K562 (cell line): ENCODE measurements around the gene MECP2. TPM values are rescaled to one million over a fixed set of nuclear protein-coding genes. Genes with fewer than 3 reads are reported as not detected.

Experiments
- CXXC5 ChIP-seq: fragments of 250-450 bp; sonication (Bioruptor Pico); IDR thresholded peaks from 2 replicates; pipeline ENCODE4 v1.8.0; 2022; ENCODE audit warnings: inconsistent platforms, mild to moderate bottlenecking, moderate library complexity
- FOXK1 ChIP-seq: sonication (generic); formaldehyde crosslinking; IDR thresholded peaks from 2 replicates; pipeline ENCODE4 v1.8.0; 2022; ENCODE audit warnings: missing genetic modification reagents, mild to moderate bottlenecking, borderline replicate concordance
- NONO ChIP-seq, 2 experiments: fragments of 200-400 bp in 1 of 2; fragments of 450-650 bp in 1 of 2; formaldehyde crosslinking in 1 of 2; IDR thresholded peaks; 2 replicates each; pipeline ENCODE4 v1.6.1; 2017; ENCODE audit warnings: low read depth in 2 of 2, mild to moderate bottlenecking in 2 of 2, moderate library complexity in 2 of 2, low read length in 1 of 2
- NR2C2 ChIP-seq, 2 experiments: fragments of 200-800 bp in 1 of 2; sonication (Bioruptor generic) in 1 of 2; sonication (generic) in 1 of 2; formaldehyde crosslinking in 1 of 2; IDR thresholded peaks; 2 replicates each; pipeline versions ENCODE4 v1.6.1 to v1.8.0; 2016 to 2022; ENCODE audit warnings: mild to moderate bottlenecking in 1 of 2, missing compliant biosample characterization in 1 of 2, missing genetic modification characterization in 1 of 2, missing genetic modification reagents in 1 of 2
- RBBP5 ChIP-seq: fragments of 200-600 bp; sonication (generic); IDR thresholded peaks from 2 replicates; pipeline ENCODE4 v1.6.1; 2012; ENCODE audit warnings: borderline replicate concordance, mild to moderate bottlenecking, low read length, control low read depth, inconsistent platforms; ENCODE audit not compliant: insufficient read depth, poor library complexity, severe bottlenecking
- REST ChIP-seq, 2 experiments: fragments of 450-650 bp; formaldehyde crosslinking in 1 of 2; IDR thresholded peaks; 2 replicates each; pipeline versions ENCODE4 v1.4.0 to v1.6.1; 2014 to 2020; ENCODE audit warnings: mild to moderate bottlenecking in 2 of 2, borderline replicate concordance in 1 of 2, low read depth in 1 of 2
- SIN3A ChIP-seq, 2 experiments: fragments of 150-350 bp in 1 of 2; IDR thresholded peaks; 2 replicates each; pipeline ENCODE4 v1.6.1; 2011 to 2016; ENCODE audit warnings: borderline replicate concordance in 2 of 2, low read depth in 2 of 2, low read length in 2 of 2, mild to moderate bottlenecking in 2 of 2, moderate library complexity in 2 of 2; ENCODE audit not compliant: control insufficient read depth in 1 of 2
- SRF ChIP-seq, 2 experiments: fragments of 250-450, 450-650 bp in 1 of 2; sonication (Bioruptor Pico) in 1 of 2; sonication (generic) in 1 of 2; formaldehyde crosslinking; IDR thresholded peaks; 2 replicates each; pipeline versions ENCODE4 v1.5.0 to v1.5.1; 2020 to 2022; ENCODE audit warnings: mild to moderate bottlenecking in 1 of 2, missing genetic modification reagents in 1 of 2
- polyA plus RNA-seq, 8 experiments: library from polyadenylated mRNA; depleted of rRNA in 4 of 8; stranded (reverse) in 5 of 8; unstranded in 3 of 8; fragments of >200 nt; fragmentation: Nextera tagmentation in 2 of 8; fragmentation: Illumina TruSeq in 1 of 8; extraction: Ambion mirVana in 2 of 8; extraction: Trizol in 1 of 8; gene quantifications; 2 replicates each; pipeline versions ENCODE4 v1.2.1 to v1.2.3, GENCODE V29; 2011 to 2014; ENCODE audit warnings: inconsistent platforms in 1 of 8, missing spikeins in 1 of 8
- total RNA-seq, 7 experiments: library from RNA; depleted of rRNA in 6 of 7; stranded (reverse); fragments of >200 nt in 6 of 7; fragmentation: Illumina TruSeq in 2 of 7; extraction: Trizol in 2 of 7; gene quantifications; 2 replicates each; pipeline versions ENCODE4 v1.2.1 to v1.2.3, GENCODE V29; 2011 to 2021; ENCODE audit warnings: low replicate concordance in 1 of 7

Gene MECP2
- total and polyA plus RNA-seq, 9 of the 15 experiments (the other 6 are each of a cell fraction or from before 2014, with no cell fraction given), result 2.1 to 50.9 (median 30.5) TPM

DNA sequence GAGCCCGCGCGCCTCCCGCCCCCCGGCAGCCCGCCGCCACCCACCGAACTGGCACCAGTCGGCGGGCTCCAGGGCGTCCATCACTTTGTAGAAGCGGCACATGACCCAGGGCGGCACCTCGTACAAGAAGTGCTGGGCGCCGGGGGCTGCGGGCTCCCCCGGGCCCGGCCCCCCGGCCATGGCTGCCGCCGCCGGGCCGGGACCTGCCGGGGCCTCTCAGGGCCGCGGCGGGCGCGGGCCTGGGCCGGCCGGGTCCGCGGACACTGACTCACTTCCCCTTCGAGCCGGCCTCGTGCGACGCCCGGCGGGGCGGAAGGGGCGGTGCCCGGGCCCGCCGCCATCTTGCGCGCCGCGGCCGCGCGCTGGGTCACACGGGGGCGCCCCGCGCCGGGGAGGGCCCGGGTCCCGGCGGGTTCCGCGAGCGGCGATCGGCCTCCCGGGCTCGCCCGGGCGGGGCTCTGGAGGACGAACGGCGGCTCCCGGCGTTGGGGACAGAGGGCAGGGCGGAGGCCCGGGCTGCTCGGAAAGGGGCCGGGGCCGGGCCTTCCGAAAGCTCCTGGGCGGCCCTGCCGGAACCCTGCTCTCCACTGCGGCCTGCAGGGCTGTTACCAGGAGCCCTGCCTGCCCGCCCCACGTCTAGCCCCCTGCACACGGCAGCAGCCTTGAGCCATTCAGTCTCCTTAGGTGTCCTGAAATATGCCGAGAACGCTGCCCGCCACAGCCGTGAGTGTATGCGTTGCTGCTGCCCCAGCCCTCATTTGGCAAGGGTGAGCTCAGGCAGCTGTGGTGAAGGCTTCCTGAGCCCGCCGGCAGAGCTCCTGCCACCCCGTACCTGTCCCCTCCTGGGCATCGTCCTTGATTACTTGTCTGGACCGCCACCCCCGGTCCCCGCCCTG lies 77.6 kb downstream of the MECP2 start, which contains the start of gene IRAK1 (continued):
- no peak for TF ChIP-seq REST (IDR thresholded peaks at IDR 0.05; ENCODE audit: borderline replicate concordance)
- peak; percentile 58; the same call in 1 of the 2 replicates for TF ChIP-seq REST (CRISPR knock-in tag; IDR thresholded peaks at IDR 0.05; ENCODE audit: low read depth)
- TF ChIP-seq NONO (IDR thresholded peaks at IDR 0.05; ENCODE audit: low read depth in 2 of 2, low read length in 1 of 2), result peak in 1 of 2 experiments; percentile 9; a peak in 2 of 4 replicates
- no peak for TF ChIP-seq NR2C2 (CRISPR knock-in tag; IDR thresholded peaks at IDR 0.05)
- TF ChIP-seq NR2C2 (tag; IDR thresholded peaks at IDR 0.05), result peak; percentile 62
- peak; percentile 79 for TF ChIP-seq RBBP5
- no peak for TF ChIP-seq SRF (CRISPR knock-in tag; IDR thresholded peaks at IDR 0.05)
- TF ChIP-seq SIN3A (IDR thresholded peaks at IDR 0.05; ENCODE audit: borderline replicate concordance in 2 of 2, control insufficient read depth in 1 of 2, low read depth in 2 of 2, low read length in 2 of 2), result peak; percentile 38 to 87; a peak in 1 of 4 replicates
- 0 out of 2 replicates have a peak, but pooled peaks have one; percentile 27 for TF ChIP-seq FOXK1
- peak; percentile 80 for TF ChIP-seq CXXC5 (CRISPR knock-in tag)
